Gastrocnemius medialis (tissue), 4 donors: Measurements from ENCODE around the gene MKNK1. TPM values are rescaled to one million over a fixed set of nuclear protein-coding genes. Genes with fewer than 3 reads are reported as not detected.

Experiments used
- ATAC-seq, 2 donors: fragments of 150-250 bp; one replicate each; pipeline ENCODE4 v1.9.1; 2016
- DNase-seq, 2 donors: peaks; one replicate each; pipeline ENCODE4 v3.0.0-alpha.2; 2019
- H3K27ac ChIP-seq, 4 donors: fragments of 200-600 bp; sonication (generic); 1 replicate in 1 of 4; 2 replicates in 3 of 4; pipeline ENCODE4 v1.5.1; 2016 to 2018; ENCODE audit warnings: mild to moderate bottlenecking in 2 of 4, moderate library complexity in 1 of 4
- H3K27me3 ChIP-seq, 3 donors: fragments of 200-600 bp; sonication (generic) in 2 of 3; 1 replicate in 1 of 3; 2 replicates in 2 of 3; pipeline versions ENCODE4 v1.5.1 to v1.6.0; 2016 to 2019; ENCODE audit warnings: mild to moderate bottlenecking in 1 of 3, moderate library complexity in 1 of 3
- H3K36me3 ChIP-seq, 2 donors: fragments of 200-600 bp; sonication (generic) in 1 of 2; one replicate each; pipeline ENCODE4 v1.5.1; 2017 to 2018
- H3K4me1 ChIP-seq, 2 donors: fragments of 200-600 bp; sonication (generic) in 1 of 2; one replicate each; pipeline ENCODE4 v1.5.1; 2016 to 2017; ENCODE audit warnings: mild to moderate bottlenecking in 2 of 2
- H3K4me3 ChIP-seq, 4 donors: fragments of 200-600 bp; sonication (generic) in 3 of 4; 1 replicate in 1 of 4; 2 replicates in 3 of 4; pipeline ENCODE4 v1.5.1; 2016 to 2019; ENCODE audit warnings: mild to moderate bottlenecking in 2 of 4
- H3K9me3 ChIP-seq, 3 donors: fragments of 200-600 bp; sonication (generic) in 2 of 3; 1 replicate in 1 of 3; 2 replicates in 2 of 3; pipeline ENCODE4 v1.5.1; 2016 to 2019
- CTCF ChIP-seq, 5 experiments: fragments of 450-650 bp in 3 of 5; fragments of 200-600 bp in 2 of 5; sonication (generic) in 2 of 5; IDR thresholded peaks in 4 of 5; conservative IDR thresholded peaks in 1 of 5; 1 replicate in 4 of 5; 2 replicates in 1 of 5; pipeline ENCODE4 v1.5.1; 2016 to 2019; ENCODE audit warnings: antibody characterized with exemption in 5 of 5, mild to moderate bottlenecking in 3 of 5, moderate library complexity in 3 of 5
- POLR2A ChIP-seq, 2 donors: fragments of 450-650 bp; IDR thresholded peaks; one replicate each; pipeline ENCODE4 v1.6.1; 2017; ENCODE audit warnings: antibody characterized with exemption in 2 of 2, mild to moderate bottlenecking in 2 of 2, moderate library complexity in 2 of 2
- in situ Hi-C, 4 donors: fragments of 200-750 bp; cut with MboI; loops; one replicate each; pipeline versions ENCODE4 v1.15.0 to v1.8.0; 2017; ENCODE audit warnings: low sequenced_read_pairs in 4 of 4
- intact Hi-C: fragments of 100-400 bp; cut with DNase I; formaldehyde crosslinking; loops from one replicate; pipeline ENCODE4 v1.15.1; 2023; ENCODE audit warnings: low total_unique reads
- total RNA-seq, 4 donors: library from RNA; depleted of rRNA; stranded (reverse); fragments of >200 nt; gene quantifications; one replicate each; pipeline versions ENCODE4 v1.1.0 to v1.2.3, GENCODE V29; 2016

The MKNK1 gene
- total RNA-seq, 4 donors from 2014 or later = 23.7 to 63.5 (median 43.4) TPM

GRCh38 chr1:46533179-46533864, 70.7 kb downstream of the MKNK1 start:
- no peak for DNase-seq
- Histone ChIP-seq H3K27me3 (no peaks in the 10 kb centered on the region), H3K9me3 (no peaks in the 10 kb centered on the region), H3K36me3 (no peaks in the 10 kb centered on the region), H3K4me3 (peak overlapping the region; percentile 25 to 53 (median 43)), H3K4me1 (no peaks in the 10 kb centered on the region), H3K27ac (no peak overlapping the region)
- intact Hi-C loops (loop anchor here (2.0 kb wide), 1 partner anchor 191 kb away; no protein-coding TSS in a partner anchor), in situ Hi-C loops (loop anchor here in 2 of 4 donors (10.0 to 25.0 kb wide), 2 partner anchors 96 to 191 kb away; no protein-coding TSS in a partner anchor)
- peak; percentile 66 to 69 for ATAC-seq
- TF ChIP-seq CTCF (IDR thresholded peaks at IDR 0.05 in 4 of 5, conservative IDR thresholded peaks at IDR 0.05 in 1 of 5) (no peak), POLR2A (IDR thresholded peaks at IDR 0.05) (no peak)

- DNase-seq = peak; percentile 15 to 28
These were observed 71.4 kb downstream of the MKNK1 start for GRCh38 chr1:46532498-46533178.

GRCh38 chr1:46532095-46532494, 72.0 kb downstream of the MKNK1 start:
- no peaks in the 10 kb centered on the region for H3K27me3 ChIP-seq
- H3K9me3 ChIP-seq = no peaks in the 10 kb centered on the region
- no peaks in the 10 kb centered on the region for H3K36me3 ChIP-seq
- no peaks in the 10 kb centered on the region for H3K4me1 ChIP-seq
- no peak overlapping the region for H3K27ac ChIP-seq
- intact Hi-C loops = loop anchor here (2.0 kb wide), 1 partner anchor 193 kb away; no protein-coding TSS in a partner anchor
- H3K4me3 ChIP-seq = no peak overlapping the region
- in situ Hi-C loops = loop anchor here in 2 of 4 donors (10.0 to 25.0 kb wide), 2 partner anchors 95 to 193 kb away; no protein-coding TSS in a partner anchor
- no peak for DNase-seq
- TF ChIP-seq CTCF (IDR thresholded peaks at IDR 0.05 in 4 of 5, conservative IDR thresholded peaks at IDR 0.05 in 1 of 5) = no peak
- no peak for TF ChIP-seq POLR2A (IDR thresholded peaks at IDR 0.05)
- no peak for ATAC-seq

More at GRCh38 chr1:46532498-46533178, 71.4 kb downstream of the MKNK1 start:
- H3K27ac ChIP-seq = no peak overlapping the region
- no peaks in the 10 kb centered on the region for H3K27me3 ChIP-seq
- no peaks in the 10 kb centered on the region for H3K36me3 ChIP-seq
- H3K9me3 ChIP-seq = no peaks in the 10 kb centered on the region
- H3K4me1 ChIP-seq = no peaks in the 10 kb centered on the region
- TF ChIP-seq CTCF (IDR thresholded peaks at IDR 0.05 in 4 of 5, conservative IDR thresholded peaks at IDR 0.05 in 1 of 5) (peak; percentile 47 to 67 (median 56)), POLR2A (IDR thresholded peaks at IDR 0.05) (peak in 1 of 2 donors; percentile 13)
- in situ Hi-C loops = loop anchor here in 2 of 4 donors (10.0 to 25.0 kb wide), 2 partner anchors 95 to 192 kb away; no protein-coding TSS in a partner anchor
- intact Hi-C loops = loop anchor here (2.0 kb wide), 1 partner anchor 192 kb away; no protein-coding TSS in a partner anchor
- ATAC-seq = peak; percentile 71 to 84
- peak overlapping the region; percentile 25 to 53 (median 34) for H3K4me3 ChIP-seq

- intact Hi-C loops = no loop called here
- TF ChIP-seq CTCF (IDR thresholded peaks at IDR 0.05 in 4 of 5, conservative IDR thresholded peaks at IDR 0.05 in 1 of 5) (no peak), POLR2A (IDR thresholded peaks at IDR 0.05) (no peak)
- Histone ChIP-seq H3K4me1 (no peaks in the 10 kb centered on the region), H3K36me3 (no peaks in the 10 kb centered on the region), H3K9me3 (no peaks in the 10 kb centered on the region), H3K27ac (no peak overlapping the region), H3K27me3 (no peaks in the 10 kb centered on the region), H3K4me3 (no peak overlapping the region)
- in situ Hi-C loops = loop anchor here in 2 of 4 donors (10.0 to 25.0 kb wide), 2 partner anchors 94 to 194 kb away; no protein-coding TSS in a partner anchor
- DNase-seq (no peak), ATAC-seq (no peak)
These were observed 73.2 kb downstream of the MKNK1 start for GRCh38 chr1:46530791-46531409.
